Measurements from ENCODE around the gene MACO1.
"Not testable (repeated sequence)": the region's sequence is repeated elsewhere in the genome, so short reads cannot be mapped to it uniquely, and the experiment has no call there.

Gene MACO1

GRCh38 chr1:25458541-25459298 is 28.0 kb downstream of the MACO1 start:
- no peak for DNase-seq (ENCODE audit: low spot score)

- no peak for DNase-seq (ENCODE audit: low spot score)
These were observed 29.3 kb downstream of the MACO1 start for GRCh38 chr1:25460020-25460419.

GRCh38 chr1:25460816-25461215 is 30.1 kb downstream of the MACO1 start:
- DNase-seq (ENCODE audit: low spot score): not testable (repeated sequence)

GRCh38 chr1:25461849-25462248 is 31.2 kb downstream of the MACO1 start:
- DNase-seq (ENCODE audit: low spot score): no peak

GRCh38 chr1:25462732-25463131 is 32.0 kb downstream of the MACO1 start:
- DNase-seq (ENCODE audit: low spot score): no peak

- DNase-seq (ENCODE audit: low spot score): no peak
These were observed 36.5 kb downstream of the MACO1 start for GRCh38 chr1:25467193-25467592.

- DNase-seq (ENCODE audit: low spot score): no peak
These were observed 36.9 kb downstream of the MACO1 start for GRCh38 chr1:25467616-25468015.

- DNase-seq (ENCODE audit: low spot score): no peak
These were observed 37.3 kb downstream of the MACO1 start for GRCh38 chr1:25468033-25468432.

GRCh38 chr1:25469177-25469576 is 38.5 kb downstream of the MACO1 start:
- no peak for DNase-seq (ENCODE audit: low spot score)

GRCh38 chr1:25472471-25472870 is 41.8 kb downstream of the MACO1 start:
- DNase-seq (ENCODE audit: low spot score): no peak

GRCh38 chr1:25473653-25474225 is 43.0 kb downstream of the MACO1 start:
- DNase-seq (ENCODE audit: low spot score): no peak

- DNase-seq (ENCODE audit: low spot score): no peak
These were observed 43.8 kb downstream of the MACO1 start for GRCh38 chr1:25474439-25475047.

GRCh38 chr1:25476186-25477097 is 45.7 kb downstream of the MACO1 start:
- no peak for DNase-seq (ENCODE audit: low spot score)

- no peak for DNase-seq (ENCODE audit: low spot score)
These were observed 46.8 kb downstream of the MACO1 start for GRCh38 chr1:25477448-25478034.

GRCh38 chr1:25478633-25479032 is 47.9 kb downstream of the MACO1 start:
- no peak for DNase-seq (ENCODE audit: low spot score)

- DNase-seq (ENCODE audit: low spot score): no peak
These were observed 50.9 kb downstream of the MACO1 start for GRCh38 chr1:25481625-25482024.

GRCh38 chr1:25482211-25482610 is 51.5 kb downstream of the MACO1 start:
- DNase-seq (ENCODE audit: low spot score): no peak

- DNase-seq (ENCODE audit: low spot score): no peak
These were observed 53.4 kb downstream of the MACO1 start for GRCh38 chr1:25484096-25484495.

- DNase-seq (ENCODE audit: low spot score): no peak
These were observed 53.8 kb downstream of the MACO1 start for GRCh38 chr1:25484533-25484932.

- no peak for DNase-seq (ENCODE audit: low spot score)
These were observed 55.1 kb downstream of the MACO1 start for GRCh38 chr1:25485536-25486411.

- DNase-seq (ENCODE audit: low spot score): peak; percentile 27
These were observed 55.9 kb downstream of the MACO1 start for GRCh38 chr1:25486602-25487001.
